SIG-M5 treated with dmso at 0.1 percent for 504 hours (cell line): ENCODE measurements around the gene PKLR.
"Not testable (repeated sequence)": the region's sequence is repeated elsewhere in the genome, so short reads cannot be mapped to it uniquely, and the experiment has no call there.

Experiments used
- DNase-seq: peaks from one replicate; lab custom pipeline; 2025; ENCODE audit not compliant: unreplicated experiment; lab: John Stamatoyannopoulos, UW

The PKLR gene

DNA sequence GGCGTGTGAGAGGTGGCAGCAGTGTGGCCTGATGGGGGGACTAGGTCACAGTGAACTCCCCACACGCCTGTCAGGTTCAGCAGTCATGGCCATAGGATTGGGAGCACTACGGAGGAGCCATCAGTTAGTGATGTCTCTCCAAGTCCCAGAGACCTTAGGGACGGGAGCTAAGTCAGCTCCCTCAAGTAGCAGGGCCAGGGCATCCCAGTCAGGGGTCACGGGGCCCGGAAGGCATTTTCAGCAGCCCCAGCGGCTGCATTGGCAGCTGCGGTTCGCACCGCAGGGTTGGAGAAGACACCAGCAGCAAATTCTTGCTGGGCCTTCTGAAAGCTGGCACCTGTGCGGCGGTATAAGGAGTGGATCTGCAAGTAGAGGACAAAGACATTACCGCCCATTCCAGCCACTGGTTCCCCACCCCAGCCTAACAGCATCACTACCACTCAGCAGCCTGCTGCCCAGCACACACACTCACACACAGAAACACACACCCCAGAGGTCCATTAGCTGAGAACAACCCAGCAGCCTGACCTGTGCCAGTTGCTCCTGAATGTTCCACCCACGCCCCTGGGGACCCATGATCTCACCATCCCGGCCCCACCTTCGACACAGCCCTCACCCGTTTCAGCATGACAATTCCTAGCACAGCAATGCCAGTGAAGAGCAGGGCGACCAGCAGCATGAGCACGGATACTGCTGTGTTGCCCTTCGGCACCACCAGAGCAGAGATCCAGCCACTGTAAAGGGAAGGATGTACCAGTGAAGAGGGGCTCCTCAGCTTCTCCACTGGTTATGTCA is 45.0 kb downstream of the PKLR start:
- no peak for DNase-seq

GRCh38 chr1:155255243-155256007 is 45.8 kb downstream of the PKLR start, which contains the start of gene ENTREP3:
Gene ENTREP3, minus strand, starts transcription at chr1:155255483. Its CDS starts 606 bp downstream, at chr1:155254877.
- DNase-seq = peak; percentile 80

DNA sequence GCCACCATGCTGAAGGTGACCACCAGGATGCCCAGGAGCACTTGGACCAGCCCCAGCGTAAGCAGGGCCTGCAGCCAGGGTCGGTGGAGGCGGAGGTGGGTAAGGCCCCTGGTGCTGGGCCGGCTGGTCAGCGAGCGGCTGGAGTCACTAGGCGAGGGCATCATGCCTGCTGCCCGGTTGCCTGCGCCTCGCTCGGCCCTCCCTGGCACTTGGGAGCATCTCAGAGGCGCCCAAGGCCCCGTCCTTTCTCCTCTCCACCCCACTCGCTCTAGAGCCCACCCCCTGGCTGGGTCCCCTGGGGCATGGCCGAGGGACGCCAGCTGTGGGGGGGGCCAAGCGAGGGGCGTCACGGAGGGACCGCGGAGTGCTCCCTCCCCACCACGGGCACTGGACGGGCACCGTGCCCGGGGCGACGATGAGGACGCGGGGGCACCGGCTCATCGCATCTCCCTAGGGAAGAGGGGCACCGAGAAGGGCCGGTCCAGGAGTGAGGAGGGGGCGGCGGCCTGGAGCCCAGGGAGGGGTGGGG is 46.5 kb downstream of the PKLR start:
- no peak for DNase-seq

DNA sequence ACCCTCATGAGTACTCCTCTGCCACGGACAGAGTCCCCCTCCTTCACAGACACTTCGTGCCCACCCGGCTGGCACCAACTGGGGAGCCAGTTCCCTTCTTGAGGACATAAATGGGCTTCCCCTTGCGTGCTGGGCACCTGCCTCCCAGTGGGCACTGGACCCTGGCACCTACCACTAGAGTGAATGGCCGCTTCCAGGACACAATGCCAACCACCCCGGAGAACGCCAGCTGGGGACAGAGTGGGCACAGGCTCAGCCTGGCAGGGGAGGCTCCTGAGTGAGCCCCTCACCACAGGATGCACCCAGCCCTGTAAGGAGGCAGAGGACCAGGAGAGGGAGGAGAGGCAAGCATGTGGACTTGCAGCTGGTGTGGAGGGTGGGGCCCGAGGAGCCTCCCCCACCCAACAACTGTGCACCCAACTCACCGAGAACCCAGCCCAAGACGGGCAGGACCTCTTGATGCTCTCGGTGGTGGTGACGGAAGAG is 47.0 kb downstream of the PKLR start:
- DNase-seq = no peak

GRCh38 chr1:155253797-155254196 is 47.4 kb downstream of the PKLR start:
- no peak for DNase-seq

DNA sequence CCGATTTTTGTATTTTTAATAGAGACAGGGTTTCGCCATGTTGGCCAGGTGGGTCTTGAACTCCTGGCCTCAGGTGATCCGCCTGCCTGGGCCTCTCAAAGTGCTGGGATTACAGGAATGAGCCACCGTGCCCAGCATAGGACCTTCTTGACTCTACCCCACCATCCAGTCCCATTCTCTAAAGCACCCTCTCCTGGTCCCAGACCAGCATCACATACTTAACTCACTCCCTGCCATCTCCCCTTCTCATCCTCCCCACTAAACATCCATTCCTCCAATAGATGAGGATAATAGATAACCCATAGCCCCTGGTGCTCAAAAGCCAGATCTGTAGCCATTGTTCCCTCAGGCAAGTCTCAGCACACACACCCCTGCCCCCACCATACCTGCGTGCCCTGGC is 48.0 kb downstream of the PKLR start:
- peak; percentile 41 for DNase-seq

DNA sequence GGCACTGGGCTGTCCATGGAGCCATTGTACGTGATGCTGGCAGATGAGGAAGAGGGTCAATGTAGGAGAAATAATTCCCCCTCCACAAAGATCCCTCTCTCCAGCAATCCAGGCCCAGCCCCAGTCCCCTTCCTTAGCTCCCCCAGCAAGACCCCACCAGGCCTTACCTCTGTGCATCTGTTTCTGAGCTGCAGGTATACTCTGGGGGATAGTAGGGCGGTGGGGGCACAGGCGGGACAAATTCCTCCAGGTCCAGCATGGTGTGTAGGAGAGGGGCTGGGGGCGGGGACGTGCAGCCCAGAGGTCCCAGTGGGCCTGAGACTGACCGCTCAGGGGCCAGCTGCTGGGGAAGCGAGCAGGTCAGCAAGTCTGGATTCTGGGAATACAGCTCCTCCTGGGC is 49.7 kb downstream of the PKLR start:
- DNase-seq = no peak

GRCh38 chr1:155250633-155251449 is 50.4 kb downstream of the PKLR start:
- DNase-seq = peak; percentile 97

DNA sequence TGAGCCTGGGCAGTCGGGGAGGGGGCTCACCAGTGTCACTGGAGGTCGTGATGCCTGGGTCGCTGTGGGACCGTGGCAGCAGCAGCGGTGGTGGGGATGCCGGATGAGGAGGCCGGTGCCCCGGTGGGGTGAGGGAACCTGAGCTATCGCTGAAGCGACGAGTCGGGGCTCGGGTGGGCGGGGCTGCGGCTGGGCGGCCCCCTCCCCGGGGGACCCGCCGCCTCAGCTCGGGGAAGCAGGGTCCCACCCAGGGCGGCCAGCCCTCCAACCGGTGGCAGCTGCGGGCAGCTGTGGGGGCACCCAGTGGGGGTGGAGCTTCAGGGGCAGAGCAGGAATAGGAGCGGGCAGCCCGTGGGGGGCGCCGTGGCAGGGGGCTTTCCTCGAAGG is 51.0 kb downstream of the PKLR start:
- DNase-seq = no peak

GRCh38 chr1:155247667-155248553 is 53.3 kb downstream of the PKLR start:
- DNase-seq = no peak

- DNase-seq = not testable (repeated sequence)
These were observed 54.4 kb downstream of the PKLR start for GRCh38 chr1:155246796-155247195.

DNA sequence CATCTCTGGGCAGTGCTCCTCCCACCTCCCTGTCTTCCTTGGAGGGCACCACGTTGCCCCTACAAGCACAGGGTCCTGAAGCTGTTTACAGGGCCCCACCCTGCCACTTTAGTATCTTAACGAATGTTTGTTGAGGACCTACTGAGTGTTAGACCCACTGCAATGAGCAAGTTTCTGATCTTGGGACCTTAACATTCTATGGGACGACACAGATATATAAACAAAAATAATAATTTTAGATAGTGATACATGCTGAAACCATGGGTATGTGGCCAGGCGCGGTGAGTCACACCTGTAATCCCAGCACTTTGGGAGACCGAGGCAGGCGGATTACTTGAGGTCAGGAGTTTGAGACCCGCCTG is 56.1 kb downstream of the PKLR start:
- DNase-seq = no peak

DNA sequence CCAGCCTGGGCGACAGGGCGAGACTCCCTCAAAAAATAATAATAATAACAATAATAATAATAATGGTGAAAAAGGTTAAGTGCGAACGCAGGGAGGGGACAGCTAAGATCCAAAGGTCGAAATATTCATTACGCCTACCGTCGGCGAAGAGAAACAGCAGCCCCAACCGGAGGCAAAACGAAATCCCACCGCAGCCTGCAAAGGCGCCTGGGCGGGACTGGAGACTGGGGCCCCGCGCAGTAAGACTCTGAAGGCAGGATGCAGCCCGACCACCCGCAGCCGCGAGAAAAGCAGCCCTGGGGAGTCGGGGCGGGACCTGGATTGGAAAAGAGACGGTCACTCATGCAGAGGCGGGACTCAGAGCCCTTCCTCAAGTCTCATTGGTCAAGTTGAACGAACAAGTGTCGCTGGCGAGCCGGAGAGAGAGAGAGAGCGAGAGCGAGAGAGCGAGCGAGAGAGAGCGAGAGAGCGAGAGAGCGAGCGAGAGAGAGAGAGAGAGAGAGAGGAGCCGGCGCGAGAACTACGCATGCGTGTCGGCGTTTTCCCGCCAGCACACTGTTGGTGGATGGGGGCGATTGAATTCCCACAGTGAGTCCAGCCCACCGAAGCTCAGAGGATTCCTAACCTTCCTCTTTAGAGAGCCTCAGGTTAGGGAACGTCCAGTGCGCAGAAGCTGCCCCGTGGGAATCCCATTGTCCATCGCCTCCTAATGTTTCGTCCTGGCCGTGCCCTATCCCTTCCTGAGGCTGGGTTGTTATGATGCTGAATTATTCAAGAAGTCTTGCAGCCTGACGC is 56.7 kb downstream of the PKLR start:
- DNase-seq = peak; percentile 100

DNA sequence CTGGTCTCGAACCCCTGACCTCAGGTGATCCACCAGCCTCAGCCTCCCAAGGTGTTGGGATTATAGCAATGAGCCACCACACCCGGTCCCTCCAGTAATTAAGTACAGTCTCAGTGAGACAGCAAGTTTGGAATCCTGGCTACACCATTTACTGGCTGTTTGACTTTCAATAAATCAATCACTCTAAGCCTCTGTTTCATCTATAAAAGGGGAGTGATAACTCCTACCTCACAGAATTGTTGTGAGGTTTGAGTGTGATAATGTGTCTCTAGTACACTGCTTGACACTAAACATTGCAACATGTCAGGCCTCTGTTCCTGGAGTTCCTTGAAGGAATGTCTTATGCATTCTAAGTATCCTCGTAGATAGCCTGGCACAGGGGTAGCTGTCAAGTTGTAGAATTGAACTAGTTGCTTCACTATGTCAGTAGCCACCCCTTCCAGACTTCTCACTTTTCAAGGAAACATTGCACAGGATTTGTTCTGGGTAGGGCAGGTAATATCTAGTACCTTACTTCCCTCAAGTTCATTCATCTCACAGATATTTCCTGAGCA is 58.4 kb downstream of the PKLR start:
- DNase-seq = no peak

DNA sequence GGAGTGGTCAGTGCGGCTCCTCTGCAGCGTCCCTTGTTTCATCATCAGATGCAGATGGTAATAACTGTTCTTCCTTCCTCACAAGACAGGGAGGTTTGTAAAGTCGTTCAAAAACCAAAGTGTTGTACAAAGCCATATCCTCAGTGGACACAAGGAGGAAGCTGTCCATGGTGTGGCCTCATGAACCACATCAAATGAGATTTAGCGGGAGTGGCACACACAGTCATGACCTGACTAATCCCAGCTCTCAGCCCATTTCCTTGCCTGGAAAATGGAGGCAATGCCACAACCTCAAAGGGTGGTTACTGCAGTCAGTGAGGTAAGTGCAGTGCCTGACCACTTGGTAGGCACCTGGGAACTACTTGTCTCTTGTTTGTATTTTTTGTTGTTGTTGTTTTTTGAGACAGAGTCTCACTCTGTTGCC is 59.4 kb downstream of the PKLR start:
- DNase-seq = peak; percentile 74

DNA sequence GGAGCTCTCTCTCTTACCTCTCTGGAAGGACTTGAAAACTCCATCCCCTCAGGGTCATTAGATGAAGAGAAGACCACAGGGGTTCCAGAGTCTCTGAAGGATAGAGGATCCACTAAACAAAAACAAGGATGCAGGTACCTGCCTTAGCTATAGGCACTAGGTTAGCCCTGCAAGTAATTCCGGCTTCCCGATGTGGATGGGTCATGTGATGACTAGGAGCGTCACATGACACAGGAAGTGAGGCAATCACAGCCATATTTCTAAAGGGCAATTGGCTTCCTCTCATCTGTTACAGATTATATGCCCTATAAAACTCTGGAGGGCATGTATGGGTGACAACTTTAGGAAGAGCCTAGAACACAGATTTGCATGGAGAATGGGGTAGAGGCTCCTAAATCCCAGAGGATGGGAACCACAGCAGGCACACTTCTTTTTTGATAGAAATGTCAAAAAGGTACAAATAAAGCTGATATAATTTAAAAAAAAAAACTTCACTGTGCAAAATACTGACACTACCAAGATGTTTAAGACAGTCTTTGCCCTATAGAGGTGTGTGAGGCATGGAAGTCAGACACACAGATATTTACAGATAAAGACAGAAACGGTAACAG is 60.1 kb downstream of the PKLR start:
- peak; percentile 93 for DNase-seq
